Body of pancreas (tissue), 4 donors: Measurements from ENCODE around the gene ASIC3. TPM values are rescaled to one million over a fixed set of nuclear protein-coding genes. Genes with fewer than 3 reads are reported as not detected.

Source experiments
- ATAC-seq: fragments of 150-250 bp; one replicate; pipeline ENCODE4 v1.9.1; 2016
- DNase-seq, 4 donors: peaks; one replicate each; pipeline ENCODE4 v3.0.0-alpha.2; 2019
- H3K27ac ChIP-seq, 4 donors: fragments of 200-600 bp; sonication (generic); 1 replicate in 3 of 4; 2 replicates in 1 of 4; pipeline versions ENCODE4 v1.5.1 to v1.6.1; 2016 to 2019; ENCODE audit warnings: mild to moderate bottlenecking in 1 of 4, mixed read lengths in 1 of 4, moderate library complexity in 1 of 4
- H3K27me3 ChIP-seq, 2 donors: fragments of 200-600 bp; sonication (generic); one replicate each; pipeline ENCODE4 v1.6.0; 2016; ENCODE audit warnings: mild to moderate bottlenecking in 1 of 2
- H3K36me3 ChIP-seq, 2 donors: fragments of 200-600 bp; sonication (generic); replicated peaks in 1 of 2; 2 replicates each; pipeline ENCODE4 v1.5.1; 2016; ENCODE audit warnings: low read depth in 2 of 2; ENCODE audit not compliant: insufficient read depth in 1 of 2
- H3K4me1 ChIP-seq: fragments of 200-600 bp; sonication (generic); one replicate; pipeline ENCODE4 v1.6.0; 2016
- H3K4me3 ChIP-seq, 2 donors: fragments of 200-600 bp; sonication (generic); 1 replicate in 1 of 2; 2 replicates in 1 of 2; pipeline ENCODE4 v1.5.1; 2016 to 2019
- H3K9me3 ChIP-seq, 3 donors: fragments of 200-600 bp; sonication (generic); 1 replicate in 2 of 3; 2 replicates in 1 of 3; pipeline ENCODE4 v1.5.1; 2016
- POLR2A ChIP-seq, 3 donors: fragments of 450-650 bp; IDR thresholded peaks; one replicate each; pipeline ENCODE4 v1.6.1; 2016; ENCODE audit warnings: antibody characterized with exemption in 3 of 3, mild to moderate bottlenecking in 2 of 3
- WGBS, 2 donors: methylation state at CpG; one replicate each; pipeline ENCODE4 v1.1.5; 2017; 5-methylcytosine and 5-hydroxymethylcytosine counted together
- intact Hi-C: fragments of 100-400 bp; cut with DNase I; formaldehyde crosslinking; loops from one replicate; pipeline ENCODE4 v1.15.1; 2023
- total RNA-seq, 2 donors: library from RNA; depleted of rRNA; stranded (reverse); fragments of >200 nt; gene quantifications; one replicate each; pipeline ENCODE4 v1.1.0, GENCODE V29; 2016
- TF ChIP-seq, protein P1 (sequence below), 7 experiments: fragments of 450-650 bp in 4 of 7; fragments of 200-600 bp in 3 of 7; sonication (generic) in 3 of 7; IDR thresholded peaks; one replicate each; pipeline ENCODE4 v1.5.1; 2016 to 2019; ENCODE audit warnings: antibody characterized with exemption in 7 of 7

Gene ASIC3
- total RNA-seq, 2 donors from 2014 or later, result 0.78 to 1.3 TPM

DNA sequence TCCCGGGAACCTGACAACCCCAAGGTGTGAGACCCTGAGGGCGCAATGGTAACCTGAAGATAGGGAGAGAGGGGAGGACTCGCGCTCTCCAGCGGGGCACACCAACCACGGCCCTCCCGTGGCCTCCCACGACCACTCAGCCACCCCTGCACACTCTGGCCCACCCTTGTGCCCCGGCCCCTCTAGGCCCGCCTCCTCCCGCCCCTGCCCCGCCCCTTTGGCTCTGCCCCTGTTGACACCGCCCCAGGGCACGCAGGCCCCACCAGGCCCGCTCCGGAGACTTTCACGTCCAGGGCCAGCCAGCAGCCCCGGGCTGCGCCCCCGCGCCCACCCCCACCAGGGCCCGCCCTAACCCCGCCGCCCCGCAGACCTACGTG, 35.0 kb upstream of the ASIC3 start:
- H3K4me1 ChIP-seq, result peaks cover 29% of the 10 kb centered on the region
- no peak for DNase-seq

DNA sequence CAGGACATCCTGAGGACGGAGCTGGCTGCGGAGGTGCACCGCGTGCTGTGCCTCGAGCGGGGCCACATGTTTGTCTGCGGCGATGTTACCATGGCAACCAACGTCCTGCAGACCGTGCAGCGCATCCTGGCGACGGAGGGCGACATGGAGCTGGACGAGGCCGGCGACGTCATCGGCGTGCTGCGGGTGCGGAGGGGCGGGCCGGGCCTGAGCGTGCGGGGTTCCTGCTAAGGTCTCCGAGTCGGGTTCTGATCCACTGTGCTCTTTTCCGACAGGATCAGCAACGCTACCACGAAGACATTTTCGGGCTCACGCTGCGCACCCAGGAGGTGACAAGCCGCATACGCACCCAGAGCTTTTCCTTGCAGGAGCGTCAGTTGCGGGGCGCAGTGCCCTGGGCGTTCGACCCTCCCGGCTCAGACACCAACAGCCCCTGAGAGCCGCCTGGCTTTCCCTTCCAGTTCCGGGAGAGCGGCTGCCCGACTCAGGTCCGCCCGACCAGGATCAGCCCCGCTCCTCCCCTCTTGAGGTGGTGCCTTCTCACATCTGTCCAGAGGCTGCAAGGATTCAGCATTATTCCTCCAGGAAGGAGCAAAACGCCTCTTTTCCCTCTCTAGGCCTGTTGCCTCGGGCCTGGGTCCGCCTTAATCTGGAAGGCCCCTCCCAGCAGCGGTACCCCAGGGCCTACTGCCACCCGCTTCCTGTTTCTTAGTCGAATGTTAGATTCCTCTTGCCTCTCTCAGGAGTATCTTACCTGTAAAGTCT, 34.4 kb upstream of the ASIC3 start:
- Histone ChIP-seq H3K36me3 (no peaks in the 10 kb centered on the region), H3K4me1 (peaks cover 29% of the 10 kb centered on the region), H3K9me3 (no peaks in the 10 kb centered on the region), H3K4me3 (no peak overlapping the region), H3K27ac (no peak overlapping the region), H3K27me3 (peaks cover 0 to 23% of the 10 kb centered on the region in 2 donors)
- intact Hi-C loops, result no loop called here
- WGBS, 2 donors, result 17 to 40% methylated on average over 12 to 55 of the region's 55 CpGs
- DNase-seq (peak; percentile 53 to 82 (median 76)), ATAC-seq (peak; percentile 28)
- TF ChIP-seq POLR2A (IDR thresholded peaks at IDR 0.05), result no peak
- TF ChIP-seq, protein P1, sequence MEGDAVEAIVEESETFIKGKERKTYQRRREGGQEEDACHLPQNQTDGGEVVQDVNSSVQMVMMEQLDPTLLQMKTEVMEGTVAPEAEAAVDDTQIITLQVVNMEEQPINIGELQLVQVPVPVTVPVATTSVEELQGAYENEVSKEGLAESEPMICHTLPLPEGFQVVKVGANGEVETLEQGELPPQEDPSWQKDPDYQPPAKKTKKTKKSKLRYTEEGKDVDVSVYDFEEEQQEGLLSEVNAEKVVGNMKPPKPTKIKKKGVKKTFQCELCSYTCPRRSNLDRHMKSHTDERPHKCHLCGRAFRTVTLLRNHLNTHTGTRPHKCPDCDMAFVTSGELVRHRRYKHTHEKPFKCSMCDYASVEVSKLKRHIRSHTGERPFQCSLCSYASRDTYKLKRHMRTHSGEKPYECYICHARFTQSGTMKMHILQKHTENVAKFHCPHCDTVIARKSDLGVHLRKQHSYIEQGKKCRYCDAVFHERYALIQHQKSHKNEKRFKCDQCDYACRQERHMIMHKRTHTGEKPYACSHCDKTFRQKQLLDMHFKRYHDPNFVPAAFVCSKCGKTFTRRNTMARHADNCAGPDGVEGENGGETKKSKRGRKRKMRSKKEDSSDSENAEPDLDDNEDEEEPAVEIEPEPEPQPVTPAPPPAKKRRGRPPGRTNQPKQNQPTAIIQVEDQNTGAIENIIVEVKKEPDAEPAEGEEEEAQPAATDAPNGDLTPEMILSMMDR (IDR thresholded peaks at IDR 0.05), result no peak

More for the DNA sequence above, 35.0 kb upstream of the ASIC3 start:
- Histone ChIP-seq H3K27me3 (peaks cover 0 to 23% of the 10 kb centered on the region in 2 donors), H3K27ac (no peak overlapping the region), H3K36me3 (no peaks in the 10 kb centered on the region), H3K9me3 (no peaks in the 10 kb centered on the region), H3K4me3 (no peak overlapping the region)
- no peak for ATAC-seq
- no peak for TF ChIP-seq POLR2A (IDR thresholded peaks at IDR 0.05)
- TF ChIP-seq, protein P1 (IDR thresholded peaks at IDR 0.05), result no peak
- intact Hi-C loops, result no loop called here
- 16% methylated on average over 9 to 21 of the region's 26 CpGs for WGBS, 2 donors

DNA sequence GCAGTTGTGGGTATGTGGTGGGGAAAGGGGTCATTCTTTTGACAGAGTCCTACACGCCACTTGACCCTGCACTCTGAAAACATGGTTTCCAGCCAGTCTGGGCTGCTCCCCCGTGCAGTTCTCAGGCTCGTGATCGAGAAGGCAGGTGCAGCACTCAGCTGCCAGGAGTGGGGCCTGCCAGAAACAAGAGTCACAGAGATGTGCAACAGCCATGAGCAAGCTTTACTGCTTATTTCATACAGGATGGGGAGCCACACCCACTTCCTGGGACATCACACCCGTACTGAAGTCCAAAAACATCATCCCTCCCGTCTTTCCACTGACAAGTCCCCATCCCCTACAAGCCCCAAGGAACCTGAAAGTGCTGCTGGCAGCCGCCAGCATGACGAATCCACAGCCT, 33.4 kb upstream of the ASIC3 start:
- peaks cover 31% of the 10 kb centered on the region for H3K4me1 ChIP-seq
- DNase-seq (no peak), ATAC-seq (no peak)
- 80 to 82% methylated on average over 8 of the region's 8 CpGs for WGBS, 2 donors
- H3K9me3 ChIP-seq, result no peaks in the 10 kb centered on the region
- H3K36me3 ChIP-seq, result no peaks in the 10 kb centered on the region
- intact Hi-C loops, result no loop called here
- H3K27ac ChIP-seq, result no peak overlapping the region
- TF ChIP-seq, protein P1 (IDR thresholded peaks at IDR 0.05), result no peak
- no peak for TF ChIP-seq POLR2A (IDR thresholded peaks at IDR 0.05)
- H3K4me3 ChIP-seq, result no peak overlapping the region
- peaks cover 0 to 23% of the 10 kb centered on the region in 2 donors for H3K27me3 ChIP-seq

DNA sequence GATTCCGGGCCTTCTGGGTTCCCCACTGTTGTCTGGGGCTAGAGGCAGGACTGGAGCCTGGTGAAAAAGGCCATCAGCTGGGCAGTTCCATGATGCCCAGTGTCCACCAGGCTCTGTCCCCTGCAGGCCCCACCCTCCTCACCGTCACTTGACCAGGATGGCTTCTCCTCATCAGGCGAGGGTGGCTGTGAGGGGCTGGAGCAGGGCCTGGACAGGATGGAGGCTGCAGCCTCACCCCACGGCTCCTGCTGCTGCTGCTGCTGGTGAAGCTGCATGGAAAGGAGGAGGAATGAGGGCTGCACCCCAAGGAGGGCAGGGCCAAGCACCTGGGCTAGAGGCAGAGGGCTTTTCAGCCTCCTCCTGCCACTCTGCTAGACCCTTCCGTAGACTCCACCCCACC, 32.4 kb upstream of the ASIC3 start:
- TF ChIP-seq POLR2A (IDR thresholded peaks at IDR 0.05), result no peak
- TF ChIP-seq, protein P1 (IDR thresholded peaks at IDR 0.05), result no peak
- Histone ChIP-seq H3K36me3 (no peaks in the 10 kb centered on the region), H3K9me3 (no peaks in the 10 kb centered on the region), H3K27ac (no peak overlapping the region), H3K4me1 (peaks cover 31% of the 10 kb centered on the region), H3K4me3 (no peak overlapping the region), H3K27me3 (peaks cover 0 to 23% of the 10 kb centered on the region in 2 donors)
- ATAC-seq, result no peak
- WGBS, 2 donors, result 81 to 92% methylated on average over 4 to 5 of the region's 5 CpGs
- intact Hi-C loops, result no loop called here
- no peak for DNase-seq

DNA sequence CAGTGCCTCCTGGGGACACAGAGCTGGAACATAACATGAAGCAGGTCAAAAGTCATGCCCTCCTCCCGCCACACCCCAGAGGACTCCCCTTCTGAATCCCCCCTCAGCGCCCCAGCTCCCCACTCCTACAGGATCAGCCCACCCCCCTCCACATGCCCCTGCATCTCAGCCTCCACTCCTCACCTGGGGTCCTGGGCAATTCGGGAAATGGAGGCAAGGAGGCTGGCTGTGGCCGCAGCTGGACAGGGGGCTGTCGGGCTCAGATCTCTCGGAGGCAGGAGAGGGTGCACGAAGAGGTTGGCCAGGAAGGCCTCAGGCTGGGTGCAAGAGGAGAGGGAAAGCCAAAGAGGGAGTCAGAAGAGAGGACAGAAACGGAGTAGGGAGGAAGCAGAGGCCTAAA, 31.8 kb upstream of the ASIC3 start:
- H3K4me3 ChIP-seq, result no peak overlapping the region
- no peak for DNase-seq
- H3K9me3 ChIP-seq, result no peaks in the 10 kb centered on the region
- no peak overlapping the region for H3K27ac ChIP-seq
- intact Hi-C loops, result no loop called here
- no peaks in the 10 kb centered on the region for H3K36me3 ChIP-seq
- 77 to 86% methylated on average over 6 to 8 of the region's 8 CpGs for WGBS, 2 donors
- TF ChIP-seq, protein P1 (IDR thresholded peaks at IDR 0.05), result no peak
- no peak for TF ChIP-seq POLR2A (IDR thresholded peaks at IDR 0.05)
- peaks cover 31% of the 10 kb centered on the region for H3K4me1 ChIP-seq
- ATAC-seq, result no peak
- H3K27me3 ChIP-seq, result peaks cover 0 to 23% of the 10 kb centered on the region in 2 donors
